OCI-LY7 (cell line): ENCODE results near the gene PDSS2. TPM values are rescaled to one million over a fixed set of nuclear protein-coding genes. Genes with fewer than 3 reads are reported as not detected.
A peak's percentile ranks its signal among the peaks of the same experiment; 100 is the strongest.

Experiments
- BruUV-seq: library from RNA; stranded (reverse); fragments of 400-500 nt; replicated peaks from 2 replicates; lab custom pipeline; 2021; lab: Mats Ljungman, UMichigan
- CTCF ChIA-PET: fragments of 300-600 bp; sonication (Branson Sonifier 250); formaldehyde crosslinking; loops from one replicate; lab custom pipeline; 2022; ENCODE audit warnings: antibody characterized with exemption; ENCODE audit not compliant: unreplicated experiment; lab: Charles Lee
- POLR2A ChIA-PET: fragments of 300-600 bp; sonication (Branson Sonifier 250); formaldehyde crosslinking; loops from one replicate; lab custom pipeline; 2022; ENCODE audit warnings: antibody characterized with exemption; lab: Charles Lee
- DNase-seq: peaks from one replicate; pipeline ENCODE4 v3.0.0-alpha.2; 2015; ENCODE audit warnings: low spot score
- H2AFZ ChIP-seq: fragments of 200-600 bp; sonication (generic), shearing (Covaris generic); 2 replicates; pipeline ENCODE4 v1.6.1; 2014; ENCODE audit warnings: mild to moderate bottlenecking, antibody characterized with exemption, low read length, moderate library complexity
- H3K27ac ChIP-seq: fragments of 200-600 bp; sonication (generic); 2 replicates; pipeline ENCODE4 v1.5.1; 2014; ENCODE audit warnings: mixed run types, low read depth, mild to moderate bottlenecking, moderate library complexity, low read length, inconsistent platforms; ENCODE audit not compliant: poor library complexity, severe bottlenecking
- H3K36me3 ChIP-seq: fragments of 200-600 bp; sonication (generic); 2 replicates; pipeline ENCODE4 v1.6.1; 2014; ENCODE audit warnings: mild to moderate bottlenecking, antibody characterized with exemption, low read length, moderate library complexity, mixed read lengths; ENCODE audit not compliant: insufficient read depth
- H3K4me1 ChIP-seq: fragments of 200-600 bp; sonication (generic); 2 replicates; pipeline ENCODE4 v1.5.1; 2014; ENCODE audit warnings: mild to moderate bottlenecking, low read length; ENCODE audit not compliant: insufficient read depth, poor library complexity, severe bottlenecking
- H3K4me2 ChIP-seq: fragments of 200-600 bp; sonication (generic); 2 replicates; pipeline ENCODE4 v1.6.1; 2014; ENCODE audit warnings: mild to moderate bottlenecking, low read length
- H3K4me3 ChIP-seq: fragments of 200-600 bp; sonication (generic); 2 replicates; pipeline ENCODE4 v1.5.1; 2014; ENCODE audit warnings: mild to moderate bottlenecking, low read depth, low read length; ENCODE audit not compliant: poor library complexity, severe bottlenecking
- H3K79me2 ChIP-seq: fragments of 200-600 bp; sonication (generic); 2 replicates; pipeline ENCODE4 v1.6.1; 2016; ENCODE audit warnings: low read depth, mild to moderate bottlenecking, low read length, moderate library complexity, mixed read lengths; ENCODE audit not compliant: insufficient read depth
- H3K9me2 ChIP-seq: fragments of 200-600 bp; sonication (generic); 2 replicates; pipeline ENCODE4 v1.6.1; 2016; ENCODE audit warnings: mild to moderate bottlenecking, low read length, mixed read lengths; ENCODE audit not compliant: insufficient read depth
- H3K9me3 ChIP-seq: fragments of 200-600 bp; sonication (generic); 2 replicates; pipeline ENCODE4 v1.6.1; 2014; ENCODE audit warnings: mild to moderate bottlenecking, mixed run types, low read length, mixed read lengths
- H4K20me1 ChIP-seq: fragments of 200-600 bp; sonication (generic); 2 replicates; pipeline ENCODE4 v1.6.1; 2014; ENCODE audit warnings: mild to moderate bottlenecking, antibody characterized with exemption, low read length, moderate library complexity, mixed read lengths; ENCODE audit not compliant: insufficient read depth
- CTCF ChIP-seq: fragments of 200-600 bp; sonication (generic); conservative IDR thresholded peaks from 2 replicates; pipeline ENCODE4 v1.5.1; 2014; ENCODE audit warnings: mild to moderate bottlenecking, antibody characterized with exemption, low read length, moderate library complexity, mixed read lengths
- EZH2phosphoT487 ChIP-seq: fragments of 200-600 bp; sonication (generic); IDR thresholded peaks from 2 replicates; pipeline ENCODE4 v1.6.1; 2018; ENCODE audit warnings: low read depth, borderline replicate concordance, mild to moderate bottlenecking, mixed run types, antibody characterized with exemption, low read length, moderate library complexity, mixed read lengths
- intact Hi-C: fragments of 100-400 bp; cut with micrococcal nuclease; formaldehyde crosslinking; loops from one replicate; pipeline ENCODE4 v1.10.0; 2022; ENCODE audit not compliant: unreplicated experiment
- total RNA-seq, 2 experiments: library from RNA; depleted of rRNA in 1 of 2; stranded (reverse); fragments of >200 nt in 1 of 2; shearing (Covaris generic) in 1 of 2; gene quantifications; 2 replicates each; pipeline ENCODE4 v1.2.3, GENCODE V29; 2014 to 2022

Gene PDSS2
- total RNA-seq, 2 experiments from 2014 or later: 14.7 to 24.9 TPM

GRCh38 chr6:107330168-107330567 lies 129.2 kb downstream of the PDSS2 start:
- intact Hi-C loops: no loop called here
- H4K20me1 ChIP-seq: no peaks in the 10 kb centered on the region
- POLR2A ChIA-PET: interaction anchor here (1.3 to 3.3 kb wide), 7 partner anchors 9 to 129 kb away, joined by 3 to 16 read pairs (median 6); partner anchors contain the start of gene PDSS2

GRCh38 chr6:107329063-107329860 lies 130.1 kb downstream of the PDSS2 start:
- peak overlapping the region; percentile 47; the same call in 1 of the 2 replicates for H2AFZ ChIP-seq
- H3K27ac ChIP-seq: peak overlapping the region; percentile 68
- intact Hi-C loops: no loop called here
- POLR2A ChIA-PET: interaction anchor here (0.6 to 3.3 kb wide), 9 partner anchors 8 to 273 kb away, joined by 3 to 16 read pairs (median 5); partner anchors contain the start of gene PDSS2
- peak overlapping the region; percentile 61 for H3K4me2 ChIP-seq
- no peaks in the 10 kb centered on the region for H3K9me2 ChIP-seq
- DNase-seq: no peak
- H3K4me1 ChIP-seq: peaks cover 24% of the 10 kb centered on the region
- no peaks in the 10 kb centered on the region for H3K79me2 ChIP-seq
- BruUV-seq: no TSS peak
- H4K20me1 ChIP-seq: no peaks in the 10 kb centered on the region
- no peaks in the 10 kb centered on the region for H3K9me3 ChIP-seq
- no peak overlapping the region for H3K4me3 ChIP-seq
- TF ChIP-seq CTCF (no peak), EZH2phosphoT487 (no peak)
- CTCF ChIA-PET: interaction anchor here (0.9 kb wide), 1 partner anchor 11 kb away, joined by 6 read pairs; no protein-coding TSS in a partner anchor
- H3K36me3 ChIP-seq: peaks cover 16% of the 10 kb centered on the region; the same call in 1 of the 2 replicates

More at GRCh38 chr6:107330168-107330567, 129.2 kb downstream of the PDSS2 start:
- H3K79me2 ChIP-seq: no peaks in the 10 kb centered on the region
- H3K9me2 ChIP-seq: no peaks in the 10 kb centered on the region
- H3K4me1 ChIP-seq: peaks cover 24% of the 10 kb centered on the region
- peak overlapping the region; percentile 68 for H3K27ac ChIP-seq
- BruUV-seq: no TSS peak
- peak overlapping the region; percentile 35 for H3K4me3 ChIP-seq
- peak; percentile 87 for DNase-seq
- CTCF ChIA-PET: no interaction called here
- H2AFZ ChIP-seq: peak overlapping the region; percentile 47; the same call in 1 of the 2 replicates
- no peaks in the 10 kb centered on the region for H3K9me3 ChIP-seq
- TF ChIP-seq CTCF (no peak), EZH2phosphoT487 (no peak)
- peak overlapping the region; percentile 61 for H3K4me2 ChIP-seq
- H3K36me3 ChIP-seq: peaks cover 16% of the 10 kb centered on the region; the same call in 1 of the 2 replicates
